HL-60 (cell line): ENCODE measurements around the gene ABCF1.
A peak's percentile ranks its signal among the peaks of the same experiment; 100 is the strongest.

Experiments used
- DNase-seq, 2 experiments: peaks; one replicate each; pipeline ENCODE4 v3.0.0-alpha.2; 2010 to 2020; ENCODE audit warnings: low read depth in 1 of 2, low spot score in 1 of 2
- H3K27ac ChIP-seq: fragments of 250-450 bp; sonication (Bioruptor Pico); replicated peaks from 2 replicates; pipeline ENCODE4 v1.5.1; 2020; ENCODE audit warnings: mild to moderate bottlenecking, moderate library complexity
- H3K27me3 ChIP-seq: fragments of 250-450 bp; sonication (Bioruptor Pico); 2 replicates; pipeline ENCODE4 v1.5.1; 2021; ENCODE audit warnings: mild to moderate bottlenecking, moderate library complexity; ENCODE audit not compliant: insufficient read depth, poor library complexity, severe bottlenecking
- H3K4me3 ChIP-seq: replicated peaks from 2 replicates; pipeline ENCODE4 v1.5.1; 2011; ENCODE audit warnings: mild to moderate bottlenecking, control low read depth, low read length; ENCODE audit not compliant: insufficient read depth
- GABPA ChIP-seq: IDR thresholded peaks from 2 replicates; pipeline ENCODE4 v1.6.1; 2012; ENCODE audit warnings: low read depth
- POLR2AphosphoS5 ChIP-seq: IDR thresholded peaks from 2 replicates; pipeline ENCODE4 v1.6.1; 2012; ENCODE audit warnings: low read depth
- SPI1 ChIP-seq: IDR thresholded peaks from 2 replicates; pipeline ENCODE4 v1.6.1; 2012; ENCODE audit warnings: low read depth, mild to moderate bottlenecking, borderline replicate concordance
- TF ChIP-seq, protein P1 (sequence below): IDR thresholded peaks from one replicate; pipeline ENCODE4 v1.5.1; 2011; ENCODE audit warnings: low read length, control low read depth, inconsistent platforms; ENCODE audit not compliant: insufficient read depth
- TF ChIP-seq, protein P2 (sequence below): IDR thresholded peaks from 2 replicates; pipeline ENCODE4 v1.6.1; 2012; ENCODE audit warnings: low read depth; ENCODE audit not compliant: insufficient replicate concordance

Gene ABCF1

GRCh38 chr6:30533460-30534294, 37.6 kb upstream of the ABCF1 start:
- no peak overlapping the region for H3K4me3 ChIP-seq
- no peak for TF ChIP-seq POLR2AphosphoS5
- TF ChIP-seq, protein P1, sequence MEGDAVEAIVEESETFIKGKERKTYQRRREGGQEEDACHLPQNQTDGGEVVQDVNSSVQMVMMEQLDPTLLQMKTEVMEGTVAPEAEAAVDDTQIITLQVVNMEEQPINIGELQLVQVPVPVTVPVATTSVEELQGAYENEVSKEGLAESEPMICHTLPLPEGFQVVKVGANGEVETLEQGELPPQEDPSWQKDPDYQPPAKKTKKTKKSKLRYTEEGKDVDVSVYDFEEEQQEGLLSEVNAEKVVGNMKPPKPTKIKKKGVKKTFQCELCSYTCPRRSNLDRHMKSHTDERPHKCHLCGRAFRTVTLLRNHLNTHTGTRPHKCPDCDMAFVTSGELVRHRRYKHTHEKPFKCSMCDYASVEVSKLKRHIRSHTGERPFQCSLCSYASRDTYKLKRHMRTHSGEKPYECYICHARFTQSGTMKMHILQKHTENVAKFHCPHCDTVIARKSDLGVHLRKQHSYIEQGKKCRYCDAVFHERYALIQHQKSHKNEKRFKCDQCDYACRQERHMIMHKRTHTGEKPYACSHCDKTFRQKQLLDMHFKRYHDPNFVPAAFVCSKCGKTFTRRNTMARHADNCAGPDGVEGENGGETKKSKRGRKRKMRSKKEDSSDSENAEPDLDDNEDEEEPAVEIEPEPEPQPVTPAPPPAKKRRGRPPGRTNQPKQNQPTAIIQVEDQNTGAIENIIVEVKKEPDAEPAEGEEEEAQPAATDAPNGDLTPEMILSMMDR, result no peak
- no peak for TF ChIP-seq GABPA
- TF ChIP-seq, protein P2, sequence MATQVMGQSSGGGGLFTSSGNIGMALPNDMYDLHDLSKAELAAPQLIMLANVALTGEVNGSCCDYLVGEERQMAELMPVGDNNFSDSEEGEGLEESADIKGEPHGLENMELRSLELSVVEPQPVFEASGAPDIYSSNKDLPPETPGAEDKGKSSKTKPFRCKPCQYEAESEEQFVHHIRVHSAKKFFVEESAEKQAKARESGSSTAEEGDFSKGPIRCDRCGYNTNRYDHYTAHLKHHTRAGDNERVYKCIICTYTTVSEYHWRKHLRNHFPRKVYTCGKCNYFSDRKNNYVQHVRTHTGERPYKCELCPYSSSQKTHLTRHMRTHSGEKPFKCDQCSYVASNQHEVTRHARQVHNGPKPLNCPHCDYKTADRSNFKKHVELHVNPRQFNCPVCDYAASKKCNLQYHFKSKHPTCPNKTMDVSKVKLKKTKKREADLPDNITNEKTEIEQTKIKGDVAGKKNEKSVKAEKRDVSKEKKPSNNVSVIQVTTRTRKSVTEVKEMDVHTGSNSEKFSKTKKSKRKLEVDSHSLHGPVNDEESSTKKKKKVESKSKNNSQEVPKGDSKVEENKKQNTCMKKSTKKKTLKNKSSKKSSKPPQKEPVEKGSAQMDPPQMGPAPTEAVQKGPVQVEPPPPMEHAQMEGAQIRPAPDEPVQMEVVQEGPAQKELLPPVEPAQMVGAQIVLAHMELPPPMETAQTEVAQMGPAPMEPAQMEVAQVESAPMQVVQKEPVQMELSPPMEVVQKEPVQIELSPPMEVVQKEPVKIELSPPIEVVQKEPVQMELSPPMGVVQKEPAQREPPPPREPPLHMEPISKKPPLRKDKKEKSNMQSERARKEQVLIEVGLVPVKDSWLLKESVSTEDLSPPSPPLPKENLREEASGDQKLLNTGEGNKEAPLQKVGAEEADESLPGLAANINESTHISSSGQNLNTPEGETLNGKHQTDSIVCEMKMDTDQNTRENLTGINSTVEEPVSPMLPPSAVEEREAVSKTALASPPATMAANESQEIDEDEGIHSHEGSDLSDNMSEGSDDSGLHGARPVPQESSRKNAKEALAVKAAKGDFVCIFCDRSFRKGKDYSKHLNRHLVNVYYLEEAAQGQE, result no peak
- no peak for TF ChIP-seq SPI1
- no peak overlapping the region for H3K27ac ChIP-seq
- no peaks in the 10 kb centered on the region for H3K27me3 ChIP-seq
- no peak for DNase-seq

- H3K27me3 ChIP-seq, result no peaks in the 10 kb centered on the region
Measured at GRCh38 chr6:30537931-30538330, 33.3 kb upstream of the ABCF1 start.

DNA sequence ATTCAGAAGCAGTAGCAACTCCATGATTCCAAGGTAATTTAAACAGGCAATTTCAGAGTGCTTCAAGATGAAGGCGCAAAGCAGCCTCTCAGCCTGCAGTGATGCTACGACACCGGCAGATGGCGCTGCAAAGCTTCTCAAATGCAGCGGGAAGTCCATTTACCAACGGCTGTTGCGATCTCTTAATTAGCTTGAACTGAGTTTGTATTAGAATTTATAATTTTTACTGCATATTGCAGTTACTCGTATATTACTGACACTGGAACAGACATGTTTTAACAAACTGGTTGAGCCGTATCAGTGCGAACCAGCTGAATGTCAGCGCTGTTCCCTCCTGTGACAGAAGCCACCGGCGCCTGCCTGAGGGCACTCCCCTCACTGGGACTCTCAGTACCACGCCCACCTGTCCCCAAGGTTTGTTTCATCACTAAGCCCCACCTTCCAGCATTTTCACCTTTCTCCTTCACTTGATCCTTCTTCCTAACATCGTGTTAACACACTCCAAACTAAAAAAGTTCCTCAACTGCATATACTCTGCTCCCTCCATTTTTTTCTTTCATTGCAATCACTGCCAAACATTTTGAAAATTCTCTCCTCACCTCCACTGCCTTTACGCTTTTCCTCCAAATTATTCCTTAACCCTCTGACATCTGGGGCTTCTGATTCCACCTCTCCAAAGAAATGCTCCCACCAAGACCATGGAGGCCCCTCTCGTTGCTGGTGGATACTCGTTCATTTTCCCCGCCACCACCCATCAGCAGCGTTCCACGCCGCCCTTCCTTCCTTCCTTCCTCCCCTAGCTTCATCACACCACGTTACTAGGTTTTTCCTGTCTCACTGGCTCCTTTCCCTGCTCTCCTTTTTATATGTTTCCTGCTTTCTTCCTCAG, 29.5 kb upstream of the ABCF1 start:
- no peak overlapping the region for H3K27ac ChIP-seq
- TF ChIP-seq, protein P1, result peak; percentile 99
- no peak for TF ChIP-seq GABPA

More at GRCh38 chr6:30537931-30538330, 33.3 kb upstream of the ABCF1 start:
- H3K27ac ChIP-seq, result no peak overlapping the region
- H3K4me3 ChIP-seq, result no peak overlapping the region
- no peak for TF ChIP-seq SPI1
- no peak for TF ChIP-seq POLR2AphosphoS5
- TF ChIP-seq, protein P2, result no peak
- TF ChIP-seq GABPA, result no peak
- TF ChIP-seq, protein P1, result no peak
- DNase-seq, result no peak

More for the DNA sequence above, 29.5 kb upstream of the ABCF1 start:
- no peak overlapping the region; the same call in 1 of the 2 replicates for H3K4me3 ChIP-seq
- H3K27me3 ChIP-seq, result no peaks in the 10 kb centered on the region
- DNase-seq, result peak; percentile 74 to 76
